Left lobe of liver (tissue), 2 donors: ENCODE results near the gene NFXL1. TPM values are rescaled to one million over a fixed set of nuclear protein-coding genes. Genes with fewer than 3 reads are reported as not detected.

Experiments used
- ATAC-seq: fragments of 200-7000 bp; cut with Tn5 transposase; one replicate; pipeline ENCODE4 v1.9.1; 2020; ENCODE audit warnings: mild to moderate bottlenecking, moderate library complexity
- DNase-seq: peaks from one replicate; pipeline ENCODE4 v3.0.0-alpha.2; 2020; ENCODE audit warnings: low spot score
- total RNA-seq: library from RNA; stranded (reverse); gene quantifications from one replicate; pipeline ENCODE4 v1.2.1, GENCODE V29; 2021
- donor health status: DM: no; HTN: no; CAD: no; lungs with moderate emphysema.
- donor health status: DM: no; HTN: yes; CAD: no.

Gene NFXL1
- total RNA-seq, 1 donor from 2014 or later, result 5.7 TPM

DNA sequence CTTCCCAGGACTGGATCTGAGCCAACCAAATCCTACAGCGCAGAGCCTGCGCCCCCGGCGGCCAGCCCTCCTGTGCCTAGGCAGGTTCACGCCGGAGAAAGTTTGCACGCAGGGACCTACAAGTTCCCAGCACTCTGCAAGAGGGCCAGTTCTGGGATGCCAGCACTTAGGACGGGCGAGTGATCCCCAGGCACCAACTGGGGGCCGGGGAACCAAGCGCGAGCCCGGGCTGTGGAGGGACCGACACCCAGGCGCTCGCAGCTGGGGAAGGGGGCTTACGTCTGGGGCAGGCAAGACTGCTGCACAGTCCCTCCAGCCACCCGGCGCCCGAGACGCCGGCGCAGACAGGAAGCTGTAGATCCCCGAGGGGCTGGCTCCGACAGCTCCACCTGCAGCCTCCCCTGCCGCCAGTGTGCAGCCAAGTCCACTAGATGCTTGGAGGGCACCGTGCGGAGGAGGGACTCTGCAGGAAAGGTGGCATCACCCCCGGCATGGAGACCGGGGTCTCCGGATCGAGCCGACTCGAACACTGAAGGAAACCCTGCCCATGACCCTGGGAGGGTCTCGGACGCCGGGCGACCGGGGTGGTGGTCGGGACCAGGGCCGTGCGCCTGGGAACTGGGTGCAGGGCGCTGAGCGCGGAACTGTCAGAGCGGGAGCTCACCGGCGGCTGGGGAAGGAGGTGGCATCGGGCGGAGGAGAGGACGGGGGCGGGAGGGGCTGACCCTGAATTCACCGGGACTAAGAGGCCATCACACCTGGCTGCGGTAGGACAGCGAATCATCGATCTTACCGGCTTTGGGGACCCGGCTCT, 77.1 kb downstream of the NFXL1 start:
- ATAC-seq (peak; percentile 69), DNase-seq (peak; percentile 57)

DNA sequence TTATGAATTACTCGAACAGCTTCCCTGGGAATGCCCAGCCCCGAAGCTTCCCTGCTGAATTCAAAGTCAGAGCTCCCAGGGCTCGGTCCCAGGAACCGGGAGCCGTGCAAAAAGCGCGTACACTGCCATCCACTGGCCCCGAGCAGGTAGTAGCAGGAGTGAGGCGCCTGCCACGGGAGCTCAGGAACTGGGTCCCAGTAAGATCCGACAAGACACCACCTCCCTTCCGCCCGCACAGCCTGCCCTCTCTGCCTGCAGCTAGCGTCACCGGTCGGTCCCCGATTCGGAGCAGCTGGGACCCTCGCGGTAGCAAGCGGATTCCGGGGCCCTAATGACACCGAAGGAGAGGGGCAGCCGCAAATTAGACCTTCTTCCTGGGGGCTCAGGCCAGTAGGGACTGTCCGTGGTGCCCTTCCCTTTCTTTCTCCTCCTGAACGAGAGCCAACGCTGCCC, 77.7 kb downstream of the NFXL1 start:
- ATAC-seq (peak; percentile 96), DNase-seq (peak; percentile 87)

DNA sequence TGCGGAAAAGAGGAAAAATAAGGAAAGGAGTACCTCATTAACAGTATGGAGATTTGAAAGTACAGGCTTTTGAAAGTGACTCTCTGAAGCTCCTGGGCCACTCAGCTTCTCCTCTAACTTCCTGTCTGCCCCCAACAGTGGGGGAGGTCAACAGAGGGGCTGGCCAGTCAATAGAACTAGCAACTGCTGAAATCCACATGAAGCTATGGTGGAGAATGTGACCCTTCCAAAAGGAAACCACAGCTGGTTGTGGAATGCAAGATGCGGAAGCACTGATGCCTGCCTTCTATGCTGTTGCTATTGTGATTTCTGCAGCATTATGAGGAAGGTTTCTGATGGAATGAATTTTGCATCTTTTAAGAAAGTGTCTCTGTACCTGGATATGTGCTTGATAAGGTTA, 78.9 kb downstream of the NFXL1 start:
- no peak for ATAC-seq
- no peak for DNase-seq

DNA sequence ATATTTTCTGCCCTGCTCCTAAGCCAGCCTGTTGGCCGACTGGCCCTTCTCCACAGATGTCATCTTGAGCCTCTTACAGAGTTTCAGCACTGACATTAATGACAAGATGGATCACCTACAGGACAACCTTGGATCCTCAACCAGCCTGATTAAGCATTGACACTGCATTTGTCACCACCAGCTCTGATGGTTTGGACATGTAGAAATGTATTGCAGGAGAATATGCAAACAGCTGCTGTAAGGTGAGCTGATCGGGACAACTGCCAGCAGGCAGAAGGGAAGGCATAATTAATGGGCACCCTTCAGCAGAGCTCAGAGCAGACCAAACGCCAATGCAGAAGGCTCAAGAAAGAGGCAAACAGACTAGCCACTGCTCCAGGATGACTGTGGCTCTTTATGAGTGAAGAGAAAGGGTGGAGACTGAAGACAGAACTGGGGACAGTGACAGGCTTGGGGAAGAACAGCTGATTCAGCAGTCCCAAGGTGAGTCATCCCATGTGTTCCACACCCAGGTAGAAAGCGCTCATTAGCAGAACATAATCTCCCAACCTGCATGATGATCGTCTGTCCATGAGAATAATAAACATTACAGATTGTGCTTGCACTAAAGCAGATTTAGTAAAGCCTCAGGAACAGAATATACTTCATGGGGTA, 83.2 kb downstream of the NFXL1 start:
- ATAC-seq (no peak), DNase-seq (no peak)

DNA sequence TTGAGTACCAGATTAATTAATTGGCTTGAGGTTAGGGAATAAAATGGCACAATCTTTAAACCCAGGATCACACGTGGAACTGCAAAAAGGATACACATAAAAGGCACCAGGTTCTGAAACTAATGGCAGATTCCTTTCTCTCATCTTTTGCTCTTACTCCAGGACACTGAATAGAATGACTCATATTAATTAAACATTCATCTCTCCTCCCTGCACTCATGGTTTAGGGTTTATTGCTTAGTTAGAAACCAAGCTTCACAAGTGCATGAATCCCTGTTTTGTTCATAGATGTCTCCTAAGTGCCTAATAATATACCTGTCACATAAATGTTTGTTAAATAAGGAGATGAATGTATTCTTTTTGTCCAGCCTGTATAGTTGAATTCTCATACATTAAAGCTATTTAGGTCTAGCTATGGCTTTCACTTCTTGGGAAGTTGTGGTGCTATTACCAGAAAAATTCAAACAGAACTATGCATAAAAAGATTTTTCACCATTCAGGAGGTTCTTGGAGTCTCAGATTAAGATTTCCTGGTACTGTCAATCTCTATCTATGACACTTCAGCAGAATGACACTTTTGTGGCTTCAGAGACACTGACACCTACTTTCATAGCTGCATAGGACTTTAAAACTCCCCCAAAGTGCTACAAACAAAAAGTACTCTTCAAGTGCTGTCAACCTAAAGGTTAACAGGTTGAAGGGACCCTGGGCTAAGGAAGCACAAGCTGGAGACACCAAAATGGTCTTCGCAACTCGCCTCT, 83.9 kb downstream of the NFXL1 start:
- ATAC-seq (no peak), DNase-seq (no peak)

DNA sequence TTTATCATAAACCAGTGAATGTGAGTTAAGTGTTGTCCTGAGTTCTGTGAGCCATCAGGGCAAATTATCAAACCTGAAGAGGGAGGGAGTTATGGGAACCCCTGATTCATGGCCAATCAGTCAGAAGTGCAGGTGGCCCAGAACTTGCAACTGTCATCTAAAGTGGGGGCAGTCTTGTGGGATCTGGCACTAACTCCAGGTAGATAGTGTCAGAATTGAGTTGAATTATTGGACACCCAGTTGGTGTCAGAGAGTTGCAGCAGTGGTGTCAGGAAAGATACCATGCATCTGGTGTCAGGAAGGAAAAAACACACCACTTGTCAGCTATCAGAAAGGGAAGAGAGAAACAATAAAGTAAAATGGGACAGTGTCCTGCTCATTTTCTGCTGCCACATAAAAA, 84.9 kb downstream of the NFXL1 start:
- no peak for DNase-seq
- ATAC-seq, result no peak

DNA sequence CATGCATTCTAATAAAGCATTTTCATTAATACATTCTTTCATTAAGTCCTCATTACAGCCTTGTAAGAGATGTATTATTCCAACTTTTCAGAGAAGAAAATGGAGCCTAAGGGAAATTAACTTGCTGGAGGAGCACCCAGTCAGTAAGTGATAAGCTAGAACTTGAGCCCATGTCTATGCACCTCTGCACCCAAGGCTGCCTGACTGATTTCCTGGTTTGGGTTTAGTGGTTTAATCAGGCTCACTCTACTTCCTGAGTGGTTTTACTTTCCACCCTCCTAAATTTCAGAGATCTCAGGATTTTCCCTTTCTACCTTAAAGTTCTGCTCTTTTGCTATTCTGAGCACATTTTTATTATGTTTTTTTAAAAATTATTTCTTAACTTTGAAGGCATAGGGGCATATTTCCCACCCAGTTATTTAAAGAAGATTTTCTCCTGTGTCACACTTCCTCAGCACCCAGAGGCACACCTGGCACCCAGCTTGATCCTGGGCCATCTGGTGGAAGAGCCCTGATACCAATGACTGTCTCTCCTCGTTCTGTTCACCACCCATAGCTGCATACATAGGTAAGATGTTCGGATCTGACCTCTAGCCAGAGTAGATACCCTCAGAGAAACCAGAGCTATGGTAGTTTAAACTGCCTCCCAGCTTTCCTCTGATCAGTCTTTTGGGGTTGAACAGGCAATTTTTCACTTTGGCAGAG, 86.9 kb downstream of the NFXL1 start:
- DNase-seq, result no peak
- ATAC-seq, result no peak

DNA sequence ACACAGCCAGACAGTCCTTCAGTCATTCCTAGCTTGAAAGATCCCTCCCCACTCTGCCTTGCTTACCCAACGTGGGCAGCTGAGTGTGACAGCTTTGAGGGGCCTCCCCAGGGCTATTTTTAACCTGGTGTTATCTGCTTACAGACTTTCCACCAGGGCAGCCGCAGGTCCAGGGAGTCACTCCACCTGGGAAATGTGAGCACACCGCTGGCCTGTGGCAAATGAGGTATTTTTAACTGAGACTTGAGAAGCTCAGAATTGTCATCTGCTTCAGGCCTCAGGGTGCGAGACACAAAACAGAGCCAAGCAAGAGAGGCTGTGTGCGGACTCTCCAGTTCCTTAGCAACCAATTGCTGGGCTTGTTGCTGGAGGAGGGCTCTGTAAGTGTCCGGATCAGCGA, 89.5 kb downstream of the NFXL1 start:
- DNase-seq (no peak), ATAC-seq (no peak)

DNA sequence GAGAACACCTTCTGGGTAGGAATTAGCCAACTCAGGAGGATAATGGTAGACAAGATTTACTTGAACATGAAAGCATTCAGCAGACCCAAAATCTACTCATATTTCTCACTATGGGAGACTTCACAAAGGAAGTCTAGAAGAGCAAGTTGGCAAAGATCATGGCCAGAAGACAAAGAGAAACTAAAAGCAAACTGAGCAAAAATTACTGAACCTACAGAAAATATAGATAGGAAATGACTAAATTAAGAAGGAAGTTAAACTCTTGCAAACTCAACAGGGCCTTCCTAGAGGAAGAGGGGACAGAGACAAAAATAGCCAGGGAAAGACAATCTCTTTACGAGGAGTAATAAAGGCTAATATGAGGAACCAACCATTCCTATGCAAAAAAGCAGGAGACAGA, 95.2 kb downstream of the NFXL1 start:
- ATAC-seq (no peak), DNase-seq (no peak)

DNA sequence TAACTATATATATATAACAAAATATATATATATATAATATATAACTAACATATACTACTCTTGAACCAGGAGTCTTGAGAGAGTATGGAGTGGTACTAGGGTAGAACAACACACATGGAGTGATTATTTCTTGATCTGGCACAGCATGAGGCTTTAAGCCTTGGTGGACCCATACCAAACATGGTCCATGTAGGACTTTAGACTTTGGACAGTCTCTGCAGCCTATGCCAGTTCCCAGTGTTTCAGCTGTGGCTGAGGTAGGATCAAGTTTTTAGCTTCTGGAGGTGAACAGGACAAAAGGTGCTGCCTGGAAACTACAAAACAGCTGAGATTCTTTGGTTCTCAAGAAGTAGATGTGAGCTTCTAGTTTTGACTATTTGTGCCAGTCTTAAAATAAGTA, 97.1 kb downstream of the NFXL1 start:
- peak; percentile 57 for DNase-seq
- peak; percentile 99 for ATAC-seq

DNA sequence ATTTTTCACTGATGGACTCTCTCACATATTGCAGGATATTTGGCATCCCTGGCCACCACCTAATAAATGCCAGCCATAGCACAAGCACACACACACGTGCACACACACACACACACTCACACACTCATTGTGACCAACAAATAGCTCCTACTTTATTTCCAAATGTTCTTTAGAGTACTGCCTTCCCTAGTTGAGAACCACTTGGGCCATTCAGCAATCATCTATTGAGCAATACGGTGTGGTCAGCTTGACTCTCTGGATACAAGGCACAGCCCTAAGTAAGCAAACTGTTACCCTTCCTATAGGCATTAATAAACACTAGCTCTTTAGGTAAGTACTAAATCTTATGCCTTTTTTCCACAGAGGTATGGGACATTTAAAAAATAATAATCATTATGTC, 97.6 kb downstream of the NFXL1 start:
- ATAC-seq (no peak), DNase-seq (no peak)

DNA sequence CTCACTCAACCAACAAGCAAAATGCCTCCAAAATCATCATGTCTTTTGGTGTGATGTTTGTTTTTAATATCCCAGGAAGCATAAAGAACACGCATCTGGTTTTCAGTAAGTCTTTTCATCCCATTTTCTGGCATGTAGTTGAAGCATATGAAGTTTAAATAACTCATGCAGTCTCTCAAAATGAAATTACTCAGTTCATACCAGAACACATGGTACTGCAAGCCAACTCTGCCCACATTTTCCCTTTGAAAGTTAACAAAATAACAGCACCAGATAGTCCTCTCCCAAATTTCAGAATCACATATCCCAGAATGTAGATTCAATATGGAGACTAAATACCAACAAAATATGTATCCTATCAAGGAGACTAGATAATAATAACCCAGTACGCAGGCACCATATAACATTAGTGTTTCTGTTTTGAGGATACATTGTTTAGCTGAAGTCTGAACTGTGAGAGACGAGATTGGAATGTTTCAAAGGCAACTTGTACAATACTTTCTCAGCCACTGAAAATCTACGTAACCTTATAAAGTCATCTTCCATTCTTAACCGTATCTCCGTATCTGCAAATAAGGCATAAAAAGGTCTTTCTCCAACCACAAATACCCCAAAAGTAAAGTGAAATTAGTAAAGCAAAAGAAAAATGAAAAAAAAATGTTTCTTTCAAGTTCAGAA, 99.6 kb downstream of the NFXL1 start:
- DNase-seq, result no peak
- ATAC-seq, result no peak

DNA sequence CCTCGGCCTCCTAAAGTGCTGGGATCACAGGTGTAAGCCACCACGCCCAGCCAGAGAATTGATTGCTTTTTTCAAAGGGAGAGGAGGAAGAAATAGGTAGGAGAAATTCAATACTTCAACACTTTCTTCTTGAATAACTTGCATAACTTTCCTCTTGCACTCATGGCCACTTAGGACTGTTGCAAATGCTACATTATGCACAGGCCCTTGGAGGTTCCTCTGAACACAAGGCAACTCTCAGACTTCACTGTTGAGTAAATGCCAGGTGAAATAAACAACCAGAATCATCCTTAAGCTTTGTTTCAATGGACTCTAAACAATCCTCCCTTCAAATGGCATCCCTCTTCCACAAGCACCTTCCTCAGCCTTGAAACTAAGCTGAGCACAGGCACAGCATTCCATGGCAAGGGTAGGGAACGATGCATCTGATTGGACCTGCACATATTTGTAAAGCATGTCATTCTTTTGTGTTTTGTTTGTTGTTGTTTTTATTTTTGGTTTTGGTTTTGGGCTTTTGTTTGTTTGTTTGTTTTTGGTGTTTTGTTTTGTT, 104.7 kb downstream of the NFXL1 start:
- DNase-seq (no peak), ATAC-seq (no peak)

DNA sequence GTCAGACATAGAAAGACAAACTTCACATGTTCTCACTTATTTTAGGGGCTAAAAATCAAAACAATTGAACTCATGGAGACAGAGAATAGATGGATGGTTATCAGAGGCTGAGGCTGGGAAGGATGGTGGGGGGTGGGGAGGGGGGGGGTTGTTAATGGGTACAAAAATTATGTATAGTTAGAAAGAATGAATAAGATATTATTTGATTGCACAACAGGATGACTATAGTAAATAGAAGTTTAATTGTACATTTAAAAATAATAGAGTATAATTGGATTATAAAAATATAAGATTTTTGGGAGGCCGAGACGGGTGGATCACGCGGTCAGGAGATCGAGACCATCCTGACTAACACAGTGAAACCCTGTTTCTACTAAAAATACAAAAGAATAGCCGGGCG, 109.8 kb downstream of the NFXL1 start:
- ATAC-seq, result no peak
- no peak for DNase-seq

DNA sequence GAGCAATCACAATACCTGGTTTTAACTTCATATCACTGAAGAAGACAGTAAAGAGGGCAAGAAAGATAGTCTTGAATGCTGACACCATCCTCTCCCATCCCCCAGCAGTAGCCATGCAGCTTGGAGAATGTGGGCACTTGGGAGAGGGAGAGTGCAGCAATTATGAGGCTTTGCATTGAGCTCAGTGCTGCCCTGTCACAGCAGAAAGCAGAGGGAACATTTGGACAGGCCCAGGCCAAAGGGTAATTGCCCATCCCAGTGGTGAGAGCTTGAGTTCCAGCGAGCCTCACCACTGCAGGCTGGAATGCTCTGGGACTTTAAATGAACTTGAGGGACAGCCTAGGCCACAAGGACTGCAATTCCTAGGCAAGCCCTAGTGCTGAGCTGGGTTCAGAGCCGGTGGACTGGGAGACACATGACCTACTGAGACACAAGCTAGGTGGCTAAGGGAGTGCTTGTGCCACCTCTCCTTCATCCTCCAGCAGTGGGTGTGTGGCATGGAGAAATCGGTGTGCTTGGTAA, 112.8 kb downstream of the NFXL1 start:
- DNase-seq (no peak), ATAC-seq (no peak)

DNA sequence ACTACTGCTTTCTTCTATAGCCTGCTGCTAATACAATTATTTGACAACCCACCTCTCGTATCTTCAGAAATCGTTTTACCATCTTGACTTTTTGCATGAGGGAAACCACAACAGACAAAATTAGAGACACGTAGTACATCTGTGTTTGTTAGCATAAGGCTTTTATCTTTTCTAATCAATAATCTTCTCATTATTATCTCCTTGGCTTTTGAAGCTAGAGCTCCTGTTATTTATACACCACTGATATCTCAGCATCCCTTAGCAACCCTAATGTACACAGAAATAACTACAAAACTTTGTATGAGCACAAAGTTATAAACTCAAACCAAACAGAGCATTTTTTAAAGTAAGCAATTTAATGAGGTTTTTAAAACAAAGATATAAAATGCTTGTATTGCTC, 116.2 kb downstream of the NFXL1 start:
- DNase-seq, result no peak
- no peak for ATAC-seq
